ENCODE results near the gene COX7B2.

- TF ChIP-seq CTCF (IDR thresholded peaks at IDR 0.05 in 2 of 3, conservative IDR thresholded peaks at IDR 0.05 in 1 of 3; ENCODE audit: insufficient read depth in 2 of 3, low read depth in 1 of 3, low read length in 3 of 3) (no peak), MYC (IDR thresholded peaks at IDR 0.05; ENCODE audit: low read depth, low read length) (no peak), MYC (CRISPR knock-in tag; IDR thresholded peaks at IDR 0.05; ENCODE audit: borderline replicate concordance, low read depth) (no peak), MED1 (CRISPR knock-in tag; IDR thresholded peaks at IDR 0.05; ENCODE audit: borderline replicate concordance) (no peak), MAZ (CRISPR knock-in tag; conservative IDR thresholded peaks at IDR 0.05 in 1 of 2, IDR thresholded peaks at IDR 0.05 in 1 of 2) (no peak), JUN (IDR thresholded peaks at IDR 0.05; ENCODE audit: borderline replicate concordance, low read depth, low read length) (no peak), JUN (CRISPR knock-in tag; IDR thresholded peaks at IDR 0.05; ENCODE audit: borderline replicate concordance) (no peak), ETV6 (IDR thresholded peaks at IDR 0.05; ENCODE audit: borderline replicate concordance in 1 of 2, low read depth in 2 of 2, low read length in 1 of 2) (no peak), ETV6 (CRISPR knock-in tag; IDR thresholded peaks at IDR 0.05; ENCODE audit: borderline replicate concordance) (no peak), UBTF (IDR thresholded peaks at IDR 0.05; ENCODE audit: borderline replicate concordance in 1 of 2, low read depth in 2 of 2, low read length in 2 of 2) (no peak), USF2 (CRISPR knock-in tag; IDR thresholded peaks at IDR 0.05) (no peak), SLC30A9 (CRISPR knock-in tag; IDR thresholded peaks at IDR 0.05) (no peak), SMC3 (conservative IDR thresholded peaks at IDR 0.05; ENCODE audit: insufficient read depth, low read depth, low read length) (no peak), GTF2A2 (tag; IDR thresholded peaks at IDR 0.05) (no peak), RCOR1 (IDR thresholded peaks at IDR 0.05; ENCODE audit: borderline replicate concordance in 1 of 2, low read depth in 2 of 2, low read length in 2 of 2) (no peak)
Measured at GRCh38 chr4:46953564-46953963, 44.5 kb upstream of the COX7B2 start.
